Right lobe of liver (tissue), 4 donors: ENCODE data around the gene P2RY11.
A peak's percentile ranks its signal among the peaks of the same experiment; 100 is the strongest.

Experiments
- CTCF ChIP-seq, 4 donors: fragments of 200-600 bp in 3 of 4; fragments of 450-650 bp in 1 of 4; IDR thresholded peaks; one replicate each; pipeline versions ENCODE4 v1.5.1 to v1.8.0; 2016 to 2022; ENCODE audit warnings: antibody characterized with exemption in 4 of 4, mild to moderate bottlenecking in 2 of 4
- POLR2A ChIP-seq: fragments of 450-650 bp; IDR thresholded peaks from one replicate; pipeline ENCODE4 v1.6.1; 2017; ENCODE audit warnings: antibody characterized with exemption, mild to moderate bottlenecking
- donor health status: DM: no; HTN: no; CAD: no.
- donor health status: DM: no; HTN: no; CAD: no.
- donor health status: DM: no; HTN: yes; CAD: no.

GRCh38 chr19:10113964-10114650, 2.6 kb downstream of the P2RY11 start:
- TF ChIP-seq CTCF (IDR thresholded peaks at IDR 0.05) (no peak), POLR2A (peak; percentile 29)
